Limb (tissue), 2 donors: ENCODE results near the gene ZNF787.

Experiments
- DNase-seq, 2 donors: peaks; one replicate each; pipeline ENCODE4 v3.0.0-alpha.2; 2016; ENCODE audit errors: extremely low spot score in 2 of 2

Gene ZNF787

DNA sequence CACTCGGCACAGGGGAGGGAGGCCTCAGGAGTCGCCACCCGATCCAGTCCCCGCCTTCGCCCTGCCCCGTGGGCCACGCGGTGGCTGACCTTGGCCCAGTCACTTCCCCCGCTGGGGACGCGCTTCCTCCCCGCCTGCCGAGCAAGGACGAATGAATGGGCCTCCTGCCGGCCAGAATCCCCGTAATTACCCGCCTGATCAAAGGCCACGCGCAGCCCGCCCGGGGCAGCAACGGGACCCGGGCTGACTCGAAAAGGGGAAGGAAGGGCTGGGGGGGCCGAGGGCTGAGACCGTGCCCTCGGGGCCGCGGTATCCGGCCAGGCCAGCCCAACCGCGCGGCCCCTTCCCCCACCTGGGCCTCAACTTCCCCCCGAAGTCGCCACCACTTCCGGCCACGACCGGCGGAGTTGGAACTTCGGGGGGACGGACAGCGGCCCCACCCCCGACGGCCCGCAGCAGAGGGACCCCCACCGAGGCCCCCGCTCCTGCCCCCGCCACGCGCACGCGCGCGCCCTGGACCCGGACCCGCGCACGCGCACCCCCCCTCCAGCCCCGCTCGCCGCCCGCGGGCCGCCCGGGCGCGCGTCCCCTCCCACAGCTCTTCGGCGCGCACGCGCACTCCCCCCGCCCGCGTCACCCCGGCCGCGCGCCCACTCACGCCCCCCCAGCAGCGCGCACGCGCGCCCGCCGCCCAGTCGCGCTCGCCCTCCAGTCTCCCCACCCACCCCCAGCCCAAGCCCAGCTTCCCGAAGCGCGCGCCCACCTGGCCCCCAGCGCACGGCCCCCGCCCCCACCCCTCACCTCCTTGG is 520 bp downstream of the ZNF787 start:
- peak in 1 of 2 donors; percentile 91 for DNase-seq

- no peak for DNase-seq
These were observed 1.1 kb downstream of the ZNF787 start for GRCh38 chr19:56120002-56120370.

GRCh38 chr19:56119582-56119978 is 1.5 kb downstream of the ZNF787 start:
- DNase-seq, result no peak

- DNase-seq, result no peak
These were observed 2.2 kb downstream of the ZNF787 start for GRCh38 chr19:56118666-56119581.

- no peak for DNase-seq
These were observed 3.2 kb downstream of the ZNF787 start for GRCh38 chr19:56117889-56118288.

DNA sequence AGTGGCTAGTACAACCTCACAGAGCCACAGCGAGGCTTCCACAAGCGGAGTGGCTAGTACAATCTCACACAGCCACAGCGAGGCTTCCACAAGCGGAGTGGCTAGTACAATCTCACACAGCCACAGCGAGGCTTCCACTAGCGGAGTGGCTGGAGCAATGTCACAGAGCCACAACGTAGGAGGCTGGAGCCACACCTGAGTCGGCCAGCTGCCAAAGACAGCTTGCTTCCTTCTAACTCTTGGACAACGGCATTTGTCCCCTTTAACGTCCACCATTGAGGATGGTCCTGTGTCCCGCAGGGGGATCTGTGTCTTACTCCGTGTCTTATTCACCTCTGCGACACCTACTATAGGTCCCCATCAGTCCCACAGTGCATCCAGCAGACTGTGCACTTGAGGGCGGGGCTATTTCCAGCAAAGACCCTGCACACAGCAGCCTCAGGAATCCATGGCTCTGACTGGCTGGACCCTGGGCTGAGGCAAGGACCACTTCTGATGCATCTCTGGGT is 3.7 kb downstream of the ZNF787 start:
- no peak for DNase-seq

GRCh38 chr19:56116606-56117005 is 4.5 kb downstream of the ZNF787 start:
- DNase-seq, result no peak

GRCh38 chr19:56115490-56115889 is 5.6 kb downstream of the ZNF787 start:
- DNase-seq, result no peak

GRCh38 chr19:56114778-56115110 is 6.4 kb downstream of the ZNF787 start:
- no peak for DNase-seq

DNA sequence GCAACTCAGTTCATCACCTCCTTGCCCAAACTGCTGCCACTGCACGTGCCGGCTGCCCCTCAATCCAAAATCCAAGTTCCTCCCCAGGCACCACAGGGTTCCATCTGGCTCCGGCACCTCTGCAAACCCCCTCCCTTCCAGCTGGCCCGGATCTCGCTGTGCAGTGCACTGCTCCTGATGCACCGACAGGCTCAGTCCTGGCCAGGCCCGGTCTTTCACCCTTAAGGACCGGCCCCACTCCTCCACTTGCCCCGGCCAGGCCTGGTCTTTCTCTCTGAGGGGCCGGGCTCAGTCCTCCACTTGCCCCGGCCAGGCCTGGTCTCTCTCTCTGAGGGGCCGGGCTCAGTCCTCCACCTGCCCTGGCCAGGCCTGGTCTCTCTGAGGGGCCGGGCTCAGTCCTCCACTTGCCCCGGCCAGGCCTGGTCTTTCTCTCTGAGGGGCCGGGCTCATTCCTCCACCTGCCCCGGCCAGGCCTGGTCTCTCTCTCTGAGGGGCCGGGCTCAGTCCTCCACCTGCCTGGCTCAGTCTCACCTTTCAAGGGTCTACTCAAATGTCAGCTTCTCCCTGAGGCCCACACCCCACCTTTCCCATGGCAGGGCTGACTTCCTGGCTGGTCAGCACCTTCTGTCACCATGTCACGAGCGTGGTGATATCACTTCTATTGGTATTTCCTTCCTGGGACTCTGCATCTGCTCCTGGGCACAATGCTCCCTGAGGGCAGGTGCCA is 6.9 kb downstream of the ZNF787 start:
- DNase-seq, result no peak

GRCh38 chr19:56113074-56113632 is 7.9 kb downstream of the ZNF787 start:
- no peak for DNase-seq

DNA sequence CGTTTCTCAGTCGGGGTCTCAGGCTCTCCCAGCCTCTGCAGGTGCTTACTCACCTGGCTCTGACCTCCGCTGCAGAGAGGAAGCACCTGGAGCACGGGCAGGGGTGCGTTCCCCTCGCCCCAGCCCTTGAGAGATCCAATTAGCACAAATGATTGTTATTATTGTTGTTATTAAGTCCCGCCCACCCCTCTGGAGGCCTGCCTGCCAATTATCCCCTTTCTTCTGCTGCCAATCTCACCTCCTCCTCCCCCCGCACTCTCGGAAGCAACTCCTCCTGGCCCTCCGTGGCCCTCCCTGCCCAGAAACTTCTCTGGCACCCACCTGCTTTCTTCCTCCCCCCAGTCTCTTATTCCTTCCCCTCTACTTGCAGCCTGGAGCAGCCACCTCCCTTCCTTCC is 8.8 kb downstream of the ZNF787 start:
- DNase-seq, result no peak

GRCh38 chr19:56111601-56112312 is 9.3 kb downstream of the ZNF787 start:
- DNase-seq, result no peak

DNA sequence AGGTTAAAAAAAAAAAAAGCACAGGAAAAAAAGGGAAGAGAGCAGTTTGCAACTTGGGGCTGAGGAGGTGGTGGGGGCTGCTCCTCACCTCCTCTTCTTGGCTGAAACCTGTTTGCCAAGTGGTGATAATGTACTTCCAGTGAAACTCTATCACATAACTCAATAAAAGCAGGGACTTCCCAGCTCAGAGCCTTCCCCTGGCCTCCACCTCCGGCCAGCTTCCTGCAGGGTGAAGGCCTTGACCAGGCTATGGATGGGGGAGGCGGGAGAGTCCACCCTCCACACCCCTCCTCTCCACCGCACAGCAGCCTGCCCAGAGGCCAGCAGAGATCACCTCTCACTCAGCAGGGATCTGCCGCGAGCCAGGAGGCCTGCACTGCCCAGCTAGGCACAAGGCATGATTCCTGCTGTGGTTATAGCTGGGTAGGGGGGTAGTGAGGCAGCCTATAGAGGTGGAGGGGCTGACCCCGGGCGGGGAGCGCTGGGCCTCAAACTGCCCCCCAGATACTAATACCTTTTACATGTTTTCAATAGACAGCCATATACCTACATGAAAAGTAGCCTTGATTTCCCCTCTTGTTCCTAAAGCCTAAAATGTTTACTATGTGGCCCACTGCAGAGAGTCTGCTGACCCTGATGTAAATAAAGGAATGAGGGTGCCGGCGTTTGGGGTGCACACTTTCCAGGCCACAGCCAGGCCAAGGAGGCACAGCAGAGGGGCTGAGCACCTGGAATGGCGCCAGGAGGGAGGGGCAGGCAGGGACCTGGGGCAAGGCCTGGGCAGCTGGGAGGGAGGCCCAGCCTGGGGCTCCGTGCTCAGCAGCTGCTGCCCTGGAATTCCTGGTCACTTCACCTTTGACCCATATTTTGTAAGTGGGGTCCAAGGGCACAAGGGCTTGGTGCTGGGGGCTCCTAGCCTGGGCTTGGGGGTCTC is 10.3 kb downstream of the ZNF787 start:
- no peak for DNase-seq

GRCh38 chr19:56109226-56109625 is 11.9 kb downstream of the ZNF787 start:
- no peak for DNase-seq

- peak; percentile 43 to 75 for DNase-seq
These were observed 12.5 kb downstream of the ZNF787 start for GRCh38 chr19:56108447-56109195.

DNA sequence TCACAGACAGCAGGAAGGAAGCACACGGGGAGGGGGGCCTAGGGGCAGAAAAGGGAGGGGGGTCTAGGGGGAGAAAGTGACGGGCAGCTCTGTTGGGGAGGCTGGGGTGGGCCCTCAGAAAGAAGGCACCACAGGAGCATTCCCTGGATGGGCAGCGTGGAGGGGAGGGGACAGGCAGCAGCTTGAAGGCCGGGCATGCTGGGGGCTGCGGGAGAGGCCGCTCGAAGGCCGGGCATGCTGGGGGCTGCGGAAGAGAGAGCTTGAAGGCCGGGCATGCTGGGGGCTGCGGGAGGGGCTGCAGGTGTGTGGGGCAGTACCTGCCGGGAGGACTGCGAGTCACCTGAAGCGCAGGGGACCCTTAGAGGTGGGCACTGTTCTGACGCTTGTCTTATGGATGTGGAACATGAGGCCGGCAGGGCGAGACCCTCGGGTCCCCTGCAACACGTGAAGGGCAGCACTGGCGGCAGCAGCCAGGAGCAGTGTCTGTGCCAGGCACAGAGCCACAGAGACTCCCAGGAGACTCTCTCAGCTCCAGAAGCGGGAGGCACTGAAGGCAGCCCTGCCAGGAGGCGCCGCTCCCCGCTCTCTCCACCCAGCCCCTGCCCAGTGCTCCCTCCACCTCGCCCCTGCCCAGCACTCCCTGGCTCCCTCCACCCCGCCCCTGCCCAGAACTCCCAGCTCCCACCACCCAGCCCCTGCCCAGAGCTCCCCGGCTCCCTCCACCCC is 13.3 kb downstream of the ZNF787 start:
- no peak for DNase-seq

DNA sequence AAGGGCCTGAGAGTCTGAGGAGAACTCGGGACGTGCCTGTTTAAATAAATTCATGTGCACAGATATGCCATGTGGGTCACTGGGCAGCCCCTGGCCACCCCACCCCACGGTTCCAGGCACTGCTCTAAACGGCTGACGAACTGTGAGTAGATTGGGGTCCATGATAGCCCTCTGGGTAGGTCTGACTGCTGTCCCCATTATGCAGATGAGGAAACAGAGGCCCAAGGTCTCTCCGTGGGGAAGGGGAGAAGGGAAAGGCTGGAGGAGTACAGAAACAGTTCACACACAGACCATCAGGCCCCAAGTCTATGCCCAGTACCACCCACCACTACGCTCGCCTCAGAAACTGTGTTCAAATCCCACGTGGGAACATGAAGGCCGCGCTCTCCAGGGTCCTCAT is 14.1 kb downstream of the ZNF787 start:
- no peak for DNase-seq
